C4-2B (cell line): ENCODE data around the gene RAB1A.

Experiments
- H3K27ac ChIP-seq: fragments of 450-650 bp; 2 replicates; pipeline ENCODE4 v1.5.1; 2017
- ZFX ChIP-seq: fragments of 450-650 bp; IDR thresholded peaks from 2 replicates; pipeline ENCODE4 v1.6.1; 2017
- TF ChIP-seq, protein P1 (sequence below): fragments of 450-650 bp; conservative IDR thresholded peaks from 2 replicates; pipeline ENCODE4 v1.5.1; 2017; ENCODE audit warnings: mild to moderate bottlenecking

The RAB1A gene

GRCh38 chr2:65050931-65051330, 79.0 kb downstream of the RAB1A start:
- TF ChIP-seq, protein P1, sequence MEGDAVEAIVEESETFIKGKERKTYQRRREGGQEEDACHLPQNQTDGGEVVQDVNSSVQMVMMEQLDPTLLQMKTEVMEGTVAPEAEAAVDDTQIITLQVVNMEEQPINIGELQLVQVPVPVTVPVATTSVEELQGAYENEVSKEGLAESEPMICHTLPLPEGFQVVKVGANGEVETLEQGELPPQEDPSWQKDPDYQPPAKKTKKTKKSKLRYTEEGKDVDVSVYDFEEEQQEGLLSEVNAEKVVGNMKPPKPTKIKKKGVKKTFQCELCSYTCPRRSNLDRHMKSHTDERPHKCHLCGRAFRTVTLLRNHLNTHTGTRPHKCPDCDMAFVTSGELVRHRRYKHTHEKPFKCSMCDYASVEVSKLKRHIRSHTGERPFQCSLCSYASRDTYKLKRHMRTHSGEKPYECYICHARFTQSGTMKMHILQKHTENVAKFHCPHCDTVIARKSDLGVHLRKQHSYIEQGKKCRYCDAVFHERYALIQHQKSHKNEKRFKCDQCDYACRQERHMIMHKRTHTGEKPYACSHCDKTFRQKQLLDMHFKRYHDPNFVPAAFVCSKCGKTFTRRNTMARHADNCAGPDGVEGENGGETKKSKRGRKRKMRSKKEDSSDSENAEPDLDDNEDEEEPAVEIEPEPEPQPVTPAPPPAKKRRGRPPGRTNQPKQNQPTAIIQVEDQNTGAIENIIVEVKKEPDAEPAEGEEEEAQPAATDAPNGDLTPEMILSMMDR = no peak
- TF ChIP-seq ZFX = no peak
- H3K27ac ChIP-seq = no peak overlapping the region

- no peak overlapping the region for H3K27ac ChIP-seq
- no peak for TF ChIP-seq ZFX
- TF ChIP-seq, protein P1 = no peak
These were observed 80.8 kb downstream of the RAB1A start for GRCh38 chr2:65049010-65049639.

GRCh38 chr2:65046633-65047407, 83.1 kb downstream of the RAB1A start:
- no peak overlapping the region for H3K27ac ChIP-seq
- no peak for TF ChIP-seq ZFX
- TF ChIP-seq, protein P1 = no peak

GRCh38 chr2:65045651-65046050, 84.3 kb downstream of the RAB1A start:
- no peak overlapping the region for H3K27ac ChIP-seq
- TF ChIP-seq, protein P1 = no peak
- TF ChIP-seq ZFX = no peak

- TF ChIP-seq, protein P1 = no peak
- no peak for TF ChIP-seq ZFX
These were observed 85.7 kb downstream of the RAB1A start for GRCh38 chr2:65044097-65044735.

GRCh38 chr2:65043001-65043400, 86.9 kb downstream of the RAB1A start:
- H3K27ac ChIP-seq = no peak overlapping the region
- no peak for TF ChIP-seq ZFX
- TF ChIP-seq, protein P1 = no peak

More at GRCh38 chr2:65044097-65044735, 85.7 kb downstream of the RAB1A start:
- no peak overlapping the region for H3K27ac ChIP-seq
